IPS-NIHi11 (cell line): ENCODE measurements around the gene CGNL1.

ENCODE experiments used
- DNase-seq: peaks from one replicate; pipeline ENCODE4 v3.0.0; 2012; ENCODE audit warnings: mixed read lengths, low spot score

CGNL1 gene

DNA sequence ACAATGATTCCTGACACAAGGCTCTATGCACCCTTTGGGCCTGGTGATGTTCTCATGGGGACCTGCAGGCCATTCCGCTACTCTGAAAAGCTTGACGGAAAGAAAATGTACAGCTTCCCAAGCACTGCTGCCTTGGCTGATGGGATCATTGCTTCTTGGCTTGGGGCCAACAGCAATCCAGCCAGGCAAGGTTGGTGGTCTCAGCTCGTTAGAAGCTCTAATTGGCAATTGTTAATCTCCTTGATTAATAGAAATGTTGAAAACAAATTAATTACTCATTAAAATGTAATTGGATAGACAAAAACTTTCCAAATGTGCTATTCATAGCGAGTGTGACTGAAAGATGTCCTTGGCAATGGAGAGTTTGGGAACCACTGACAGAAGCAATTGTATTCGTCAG, 199.1 kb downstream of the CGNL1 start:
- DNase-seq, result no peak

DNA sequence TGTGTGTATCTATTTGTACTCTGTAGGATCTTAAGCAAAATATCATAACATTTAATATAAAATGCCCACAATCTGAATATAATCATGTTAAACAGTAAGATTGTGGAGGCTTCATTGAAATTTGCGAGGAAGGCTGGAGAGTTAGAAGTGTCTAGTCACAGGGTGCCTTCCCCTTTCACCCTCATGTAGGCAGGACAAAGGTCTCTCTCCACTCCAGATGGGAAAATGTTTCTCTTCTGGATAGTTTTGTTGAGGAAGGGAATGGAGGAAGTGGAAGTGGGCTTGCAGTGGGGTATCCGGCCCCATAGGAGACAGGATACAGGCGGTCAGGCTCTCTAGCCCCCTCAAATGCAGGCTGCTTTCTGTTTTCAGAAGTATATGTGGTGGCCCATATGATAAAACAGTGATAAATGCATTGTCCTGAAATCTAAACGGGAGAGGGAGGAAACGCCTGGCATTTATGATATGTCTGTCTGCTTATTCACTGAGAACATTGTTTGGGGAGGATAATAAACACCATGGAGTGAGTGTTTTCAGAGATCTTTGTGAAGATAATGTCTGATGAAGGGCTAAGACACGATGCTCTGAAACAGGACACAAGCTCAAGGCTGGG, 202.1 kb downstream of the CGNL1 start:
- no peak for DNase-seq

DNA sequence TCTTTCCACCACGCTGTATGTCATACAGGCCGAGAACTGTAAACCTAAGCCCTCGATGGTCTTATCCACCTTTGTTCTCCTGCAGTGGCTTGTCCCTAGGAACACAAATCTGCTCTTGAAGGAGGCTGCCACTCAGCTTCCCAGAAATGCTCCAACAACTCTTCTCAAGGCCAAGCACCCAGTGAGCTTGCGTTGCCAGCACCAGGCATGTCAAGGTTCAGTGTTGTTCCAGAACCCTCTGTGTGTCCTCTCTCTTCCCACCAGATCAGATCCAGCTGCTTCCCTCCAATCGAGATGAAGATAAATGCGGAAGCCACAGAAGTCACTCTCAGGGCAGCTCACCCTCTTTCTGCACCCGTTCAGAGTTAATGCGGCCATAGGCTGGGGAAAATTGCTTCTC, 204.1 kb downstream of the CGNL1 start:
- DNase-seq, result no peak

DNA sequence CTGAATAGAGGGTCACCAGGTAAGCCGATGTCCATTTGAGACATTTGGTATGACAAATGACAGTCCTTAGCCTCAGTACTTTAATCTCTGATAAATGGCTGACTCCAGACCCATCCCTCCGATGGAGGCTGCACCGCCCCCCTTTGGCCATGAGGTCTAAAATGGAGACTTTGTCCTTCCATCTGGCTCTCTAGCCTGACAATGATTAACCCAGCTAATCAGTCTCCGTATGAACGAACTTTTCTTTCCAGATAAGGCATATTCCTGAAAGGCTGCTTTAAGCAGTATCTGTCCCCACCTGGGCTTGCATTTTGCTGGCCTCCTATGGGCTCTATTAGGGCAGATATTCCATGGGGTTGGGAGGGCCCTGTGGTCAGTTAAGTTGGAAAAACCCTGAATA, 204.6 kb downstream of the CGNL1 start:
- no peak for DNase-seq

DNA sequence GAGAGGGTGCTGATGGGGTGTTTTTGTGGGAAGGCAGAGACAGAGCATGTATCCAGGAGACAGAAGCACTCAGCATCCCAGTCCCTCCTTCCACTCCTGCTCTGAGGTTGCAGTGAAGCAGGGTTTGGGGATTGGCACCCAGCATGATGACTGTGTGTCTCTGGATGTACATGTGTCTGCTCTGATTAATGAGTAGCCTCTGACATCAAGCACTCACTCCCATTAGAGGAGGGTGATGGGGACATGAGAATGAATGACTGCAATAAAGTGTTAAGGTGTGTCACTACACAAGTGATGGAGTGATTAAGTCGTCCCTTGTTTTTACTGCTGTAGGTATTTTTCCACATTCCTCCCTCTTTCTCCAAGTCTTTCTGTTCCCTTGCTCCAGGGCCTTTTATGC, 205.8 kb downstream of the CGNL1 start:
- no peak for DNase-seq

DNA sequence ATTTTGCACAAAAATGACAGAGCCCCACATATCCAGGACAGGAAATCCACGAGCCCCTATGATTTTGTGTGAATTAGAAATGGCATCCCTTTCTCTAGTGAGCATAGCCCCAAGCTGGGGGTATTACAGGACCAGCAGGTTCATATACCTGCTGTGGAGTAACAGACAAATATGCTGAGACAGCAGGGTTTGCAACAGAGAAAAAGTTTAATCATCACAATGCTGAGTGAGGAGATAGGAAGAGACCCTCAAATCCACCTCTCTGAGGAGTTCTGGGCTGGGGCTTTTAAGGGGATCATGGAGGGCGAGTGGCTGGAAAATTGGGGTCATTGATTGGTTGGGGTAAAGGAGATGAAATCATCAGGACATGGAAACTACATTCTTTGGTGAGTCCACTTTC, 207.0 kb downstream of the CGNL1 start:
- no peak for DNase-seq

DNA sequence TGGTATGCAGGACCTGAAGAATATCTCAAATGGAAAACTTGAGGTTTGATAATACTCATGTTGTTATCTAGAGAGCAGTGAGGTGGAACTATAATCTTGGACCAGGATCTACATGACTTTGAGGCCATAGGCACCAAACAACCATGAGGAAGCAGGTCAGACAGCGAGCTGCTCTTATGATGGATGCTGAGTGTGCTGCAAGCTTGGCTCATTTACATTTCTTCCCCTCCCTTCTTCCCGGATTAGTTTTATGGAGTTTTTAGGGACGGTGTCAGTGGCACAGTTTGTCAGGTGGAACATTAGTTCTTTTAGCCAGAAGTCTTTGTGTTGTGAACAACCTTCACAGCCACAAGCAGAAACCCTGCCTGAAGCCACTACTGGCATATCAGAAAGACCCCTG, 207.4 kb downstream of the CGNL1 start:
- no peak for DNase-seq

DNA sequence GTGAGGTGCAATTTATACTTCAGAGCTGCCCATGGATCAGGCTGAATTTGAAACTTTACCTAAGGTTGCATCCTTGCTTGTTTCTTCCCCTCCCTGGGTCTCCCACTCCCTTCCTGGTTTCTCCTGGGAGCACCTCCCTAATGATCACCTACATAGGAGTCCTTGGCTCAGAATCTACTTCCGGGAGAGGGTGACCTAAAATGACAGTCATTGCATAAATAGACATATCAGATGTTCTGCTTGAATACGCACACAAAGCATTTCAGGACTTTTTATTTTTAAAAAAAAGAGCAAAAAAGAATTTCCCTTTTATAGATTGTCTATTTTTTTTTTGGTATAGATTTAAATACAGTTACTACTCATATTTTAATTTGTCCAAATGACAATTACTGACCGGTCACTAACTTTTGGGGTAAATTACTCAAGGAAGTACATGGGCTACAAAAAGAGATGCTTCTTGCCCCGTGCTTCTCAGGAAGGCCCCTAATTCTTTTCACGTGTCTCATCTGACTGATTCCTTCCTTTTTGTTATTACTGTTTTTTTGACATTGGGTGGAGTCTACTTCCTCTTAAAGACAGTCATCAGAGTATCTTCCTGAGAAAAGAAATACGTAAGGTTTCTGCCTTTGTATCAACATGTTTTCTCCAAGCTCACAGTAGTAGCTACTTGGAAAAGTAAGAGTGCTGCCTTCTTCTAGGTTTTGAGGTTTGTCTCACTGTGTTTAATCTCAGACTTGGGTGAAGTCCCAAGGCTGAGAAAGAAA, 210.5 kb downstream of the CGNL1 start:
- DNase-seq, result no peak

DNA sequence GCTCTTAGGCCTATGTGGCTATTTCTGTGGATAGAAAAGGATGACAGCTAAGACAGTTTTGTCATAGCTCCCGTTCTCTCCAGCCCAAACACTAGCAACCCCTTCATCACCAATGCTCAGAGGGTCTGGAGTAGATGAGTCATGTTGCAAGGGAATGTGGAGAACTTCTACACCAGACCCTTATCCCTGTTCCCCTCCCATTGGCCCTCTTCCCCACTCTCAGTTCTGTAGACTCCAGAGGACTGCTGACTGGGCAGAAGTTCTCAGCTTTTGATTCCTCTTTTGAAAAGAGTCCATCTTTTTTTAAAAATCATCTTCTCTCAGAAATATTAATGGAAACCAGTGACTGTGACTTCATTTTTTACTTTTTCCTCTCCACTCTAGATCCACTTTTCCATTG, 213.0 kb downstream of the CGNL1 start:
- no peak for DNase-seq

DNA sequence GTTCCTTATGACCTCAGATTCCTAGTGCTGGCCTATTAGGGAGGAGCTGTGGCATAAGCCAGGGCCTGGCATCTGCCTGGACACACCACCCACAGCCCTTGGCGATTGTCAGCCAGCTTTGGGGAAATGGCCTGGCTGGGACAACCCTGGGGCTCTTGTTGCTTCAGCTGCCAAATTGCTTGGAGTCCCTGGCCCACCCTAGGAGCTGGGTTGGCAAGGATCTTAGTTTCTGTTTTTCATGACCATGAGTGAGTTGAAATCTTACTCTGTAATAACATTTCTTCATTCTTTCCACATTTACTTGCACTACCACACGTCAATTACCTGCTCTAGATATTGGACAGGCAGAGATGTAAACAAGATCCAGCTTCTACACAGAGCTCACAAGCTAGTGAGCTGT, 213.4 kb downstream of the CGNL1 start:
- no peak for DNase-seq

DNA sequence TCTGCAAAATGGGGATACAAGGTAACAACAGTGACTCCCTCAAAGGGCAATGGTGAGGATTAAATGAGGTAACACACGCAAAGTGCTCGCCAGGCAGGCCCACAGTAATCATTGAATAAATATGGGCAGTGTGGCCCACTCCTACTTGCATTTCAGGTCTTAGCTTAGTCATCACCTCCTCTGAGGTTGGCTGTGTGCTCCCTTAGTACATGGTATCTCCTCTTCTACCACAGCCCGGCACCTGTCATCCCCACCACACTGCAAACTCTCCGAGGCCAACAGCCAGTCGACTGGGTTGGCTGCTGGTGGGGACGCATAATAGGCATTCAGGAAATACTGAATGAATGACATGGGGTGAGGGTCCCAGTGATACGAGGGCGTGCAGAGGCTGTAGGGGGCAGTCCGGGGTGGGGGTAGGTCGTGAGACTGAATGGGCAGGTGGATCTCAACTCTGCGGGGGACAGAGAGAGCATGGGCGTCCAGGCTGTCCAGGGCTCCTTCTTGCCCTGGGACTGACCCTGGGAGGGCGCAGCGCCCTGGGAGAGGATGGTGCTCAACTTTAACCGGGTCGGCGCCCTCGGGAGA, 215.0 kb downstream of the CGNL1 start:
- DNase-seq, result no peak

DNA sequence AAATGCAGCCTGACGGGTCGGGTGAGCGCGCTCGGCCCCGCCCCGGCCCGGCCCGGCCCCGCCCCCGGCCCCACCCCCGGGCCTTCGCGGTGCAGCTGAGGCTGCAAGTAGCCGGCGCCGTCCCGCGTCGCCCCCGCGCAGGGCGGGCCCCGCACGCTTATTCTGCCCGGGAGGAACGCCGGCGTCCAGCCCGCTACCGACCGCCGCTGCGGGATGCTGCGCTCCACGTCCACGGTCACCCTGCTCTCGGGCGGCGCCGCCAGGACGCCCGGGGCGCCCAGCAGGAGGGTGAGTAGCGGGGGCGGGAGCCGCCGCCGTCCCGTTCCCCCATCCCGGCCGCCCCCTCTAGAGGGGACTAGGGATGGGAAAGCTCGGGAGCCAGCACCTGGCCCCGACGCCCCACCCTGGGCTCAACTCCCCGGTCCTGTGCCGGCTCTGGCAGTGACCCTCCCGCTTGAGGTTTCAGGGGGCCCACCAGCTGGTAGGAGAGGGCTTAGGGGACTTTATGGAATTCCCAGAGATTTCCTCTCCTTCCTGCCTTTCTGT, 215.6 kb downstream of the CGNL1 start, which contains the start of gene MYZAP:
Gene MYZAP (plus strand): TSS at position 83 of the 546 bp plus-strand sequence. CDS start 131 bp downstream, at position 214.
- DNase-seq, result peak; percentile 96

DNA sequence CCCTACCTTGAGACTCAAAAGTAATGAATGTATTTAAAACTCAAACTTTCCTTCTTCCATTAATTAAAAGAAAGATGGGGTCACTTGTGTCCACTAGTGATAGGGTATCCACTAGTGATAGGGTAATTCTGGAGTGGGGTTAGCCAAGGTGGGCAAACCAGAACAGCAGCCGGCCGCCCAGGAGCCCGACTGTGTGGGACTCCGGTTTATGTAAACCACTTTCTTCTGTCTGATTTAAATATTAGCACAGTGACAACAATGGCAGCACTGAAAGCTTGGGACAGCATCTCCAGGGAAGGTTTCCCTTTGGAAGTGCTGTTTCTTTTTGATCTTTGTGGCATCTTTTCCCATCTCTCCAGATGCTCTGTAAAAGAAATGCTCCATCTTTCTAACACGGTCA, 216.1 kb downstream of the CGNL1 start:
- no peak for DNase-seq

DNA sequence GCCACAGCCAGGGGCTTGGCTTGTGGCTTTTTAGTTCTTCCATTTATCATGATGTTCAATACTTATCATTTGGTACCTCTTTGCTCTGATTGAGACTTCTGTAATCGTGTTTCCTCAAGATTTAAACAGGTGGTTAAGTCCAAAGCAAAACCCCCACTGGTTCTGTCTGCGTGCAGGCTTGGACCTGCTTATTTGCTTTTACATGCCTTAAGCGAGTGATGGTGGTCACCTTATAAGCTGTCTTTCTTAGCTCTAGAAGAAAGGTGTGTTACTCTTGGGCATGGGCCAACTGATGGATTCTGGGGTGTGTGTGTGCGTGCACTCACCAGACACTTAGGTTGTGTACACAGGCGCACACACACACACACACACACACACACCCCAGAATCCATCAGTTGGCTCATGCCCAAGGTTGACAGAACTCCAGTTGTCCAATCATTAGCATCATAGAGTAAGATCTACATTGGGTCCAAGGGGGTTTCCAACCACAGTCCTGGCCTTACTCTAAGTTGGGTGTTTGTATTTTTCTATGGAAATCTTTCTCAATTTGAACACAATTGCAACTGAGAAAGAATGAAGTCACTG, 216.6 kb downstream of the CGNL1 start:
- no peak for DNase-seq

DNA sequence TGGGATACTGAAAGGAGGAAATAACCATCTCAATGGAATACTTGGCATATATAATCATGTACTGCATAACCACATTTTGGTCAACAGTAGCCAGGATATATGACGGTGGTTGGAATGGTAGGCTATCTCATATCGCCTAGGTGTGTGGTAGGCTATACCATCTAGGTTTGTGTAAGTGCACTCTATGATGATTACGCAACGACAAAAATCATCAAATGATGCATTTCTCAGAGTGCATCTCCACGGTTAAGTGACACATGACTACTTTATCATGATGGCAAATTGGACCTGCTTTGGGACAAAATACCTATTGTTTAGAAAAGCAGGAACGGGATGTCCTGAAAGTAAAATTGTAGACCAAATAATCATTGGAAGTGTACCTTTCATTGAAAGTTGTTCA, 218.2 kb downstream of the CGNL1 start:
- DNase-seq, result no peak

DNA sequence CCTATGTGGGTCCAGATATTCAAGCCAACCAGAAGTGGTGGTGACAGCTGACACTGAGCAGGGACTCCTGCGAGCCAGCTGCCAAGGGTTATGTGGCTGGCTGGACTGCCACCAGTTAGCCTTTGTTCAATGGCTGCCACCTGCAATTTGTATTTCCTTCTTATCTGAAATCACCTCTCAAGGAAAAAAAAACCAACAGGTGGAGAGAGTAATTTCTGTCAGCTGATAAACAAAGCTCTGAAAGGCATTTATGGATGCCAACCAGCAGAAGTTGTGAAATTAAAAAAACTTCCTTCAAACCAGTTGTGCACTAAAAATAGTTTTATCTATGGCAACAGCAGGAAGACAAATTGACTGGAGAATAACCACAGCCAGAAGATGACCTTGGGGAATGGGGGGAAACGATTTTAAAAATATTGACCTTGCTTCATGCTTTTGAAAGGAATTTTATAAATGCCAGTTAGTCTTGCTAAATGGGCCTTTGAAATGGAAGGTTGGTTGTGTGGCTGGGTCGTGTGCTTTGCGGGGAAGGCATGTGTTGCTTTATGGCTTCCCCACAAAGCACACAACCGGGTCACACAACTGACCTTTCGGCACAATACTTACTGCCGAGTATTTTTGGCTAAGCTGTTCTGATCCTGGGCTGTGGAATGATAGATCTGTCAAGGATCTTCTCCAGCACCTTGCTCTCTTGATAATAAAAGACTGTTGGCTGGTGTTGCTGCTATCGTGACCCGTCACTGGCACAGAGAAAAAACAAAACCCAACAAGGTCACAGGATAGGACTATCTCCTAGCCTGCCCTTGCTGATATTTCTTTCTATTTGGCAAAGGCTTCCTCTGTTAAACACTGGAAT, 218.9 kb downstream of the CGNL1 start:
- no peak for DNase-seq

DNA sequence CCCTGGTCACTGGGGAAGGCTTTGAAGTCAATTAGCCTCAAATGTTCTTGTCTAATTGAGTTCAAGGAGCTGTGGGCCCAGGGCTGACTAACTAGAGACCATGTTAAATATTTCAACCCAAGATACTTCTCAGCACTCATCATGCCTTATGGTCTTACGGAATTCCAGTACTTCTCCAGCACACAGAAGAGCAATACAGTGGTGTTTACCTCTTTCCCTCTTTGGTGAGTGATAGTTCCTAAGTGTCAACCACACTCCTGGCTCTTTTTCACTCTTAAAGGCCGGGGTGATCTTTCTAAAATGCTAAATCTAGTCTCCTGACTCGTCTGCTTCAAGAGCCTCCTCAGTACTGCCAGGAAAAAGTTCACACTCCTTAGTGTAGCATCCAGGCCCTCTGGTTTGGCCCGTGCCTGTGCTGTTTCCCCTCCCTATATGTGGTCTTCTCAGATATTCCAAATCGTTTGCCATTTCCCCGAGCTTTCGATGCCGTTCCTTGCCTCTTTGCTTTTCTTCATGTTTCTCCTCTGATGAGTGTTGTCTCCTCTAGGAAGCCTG, 220.1 kb downstream of the CGNL1 start:
- no peak for DNase-seq

DNA sequence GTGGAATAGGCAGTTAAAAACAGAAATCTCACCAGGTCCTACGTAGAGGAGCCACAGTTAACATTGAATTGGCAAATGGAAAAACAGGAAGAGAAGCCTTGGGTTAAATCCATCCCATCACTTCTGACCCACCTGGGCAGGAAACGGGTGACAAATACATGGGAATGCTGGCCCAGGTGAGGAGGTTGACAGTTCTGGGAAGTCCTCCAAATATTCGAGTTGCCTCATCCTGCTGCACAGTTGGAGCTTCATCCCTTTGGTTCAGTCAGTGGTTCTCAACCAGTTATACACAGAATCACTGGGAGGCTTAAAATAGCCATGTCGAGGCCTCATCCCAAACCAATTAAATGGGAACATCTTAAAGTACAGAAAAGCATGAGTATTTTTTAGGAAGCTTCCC, 220.7 kb downstream of the CGNL1 start:
- no peak for DNase-seq

DNA sequence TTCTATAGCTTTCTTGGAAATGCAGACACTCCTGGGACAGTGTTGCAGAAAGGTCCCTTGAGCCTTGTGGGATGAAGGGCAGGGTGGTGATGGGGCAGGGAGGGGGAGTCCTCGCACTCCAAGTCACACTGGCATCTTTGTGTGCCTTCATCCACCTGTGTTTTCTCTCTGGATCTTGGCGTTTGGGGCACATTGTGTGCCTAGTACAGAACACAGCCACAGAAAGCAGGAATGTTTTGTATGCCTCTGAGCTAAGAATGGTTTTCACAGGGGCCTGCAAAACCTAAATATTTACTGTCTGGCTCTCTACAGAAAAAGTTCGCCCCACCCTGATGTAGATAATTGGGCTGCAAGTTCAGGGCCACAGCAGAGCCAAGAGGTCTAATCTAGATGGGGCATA, 221.1 kb downstream of the CGNL1 start:
- DNase-seq, result no peak

DNA sequence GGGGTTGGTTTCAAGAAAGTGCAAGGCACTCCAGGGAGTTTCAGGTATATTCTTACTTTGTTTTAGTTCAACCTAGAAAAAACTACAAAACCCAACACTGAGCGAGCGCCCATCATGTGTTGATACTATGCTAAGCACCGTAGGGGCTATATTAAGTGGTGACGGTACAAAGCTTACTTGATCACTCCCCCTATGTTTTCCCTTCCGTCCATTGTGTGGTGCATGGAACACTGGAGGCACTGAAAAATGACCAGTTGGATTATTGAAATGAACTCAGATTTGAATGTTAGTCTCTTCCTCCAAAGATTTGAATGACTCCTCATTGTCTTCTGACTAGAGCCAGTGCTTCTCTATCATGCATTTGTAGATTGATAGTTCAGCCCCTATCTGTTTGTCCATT, 222.0 kb downstream of the CGNL1 start:
- no peak for DNase-seq

DNA sequence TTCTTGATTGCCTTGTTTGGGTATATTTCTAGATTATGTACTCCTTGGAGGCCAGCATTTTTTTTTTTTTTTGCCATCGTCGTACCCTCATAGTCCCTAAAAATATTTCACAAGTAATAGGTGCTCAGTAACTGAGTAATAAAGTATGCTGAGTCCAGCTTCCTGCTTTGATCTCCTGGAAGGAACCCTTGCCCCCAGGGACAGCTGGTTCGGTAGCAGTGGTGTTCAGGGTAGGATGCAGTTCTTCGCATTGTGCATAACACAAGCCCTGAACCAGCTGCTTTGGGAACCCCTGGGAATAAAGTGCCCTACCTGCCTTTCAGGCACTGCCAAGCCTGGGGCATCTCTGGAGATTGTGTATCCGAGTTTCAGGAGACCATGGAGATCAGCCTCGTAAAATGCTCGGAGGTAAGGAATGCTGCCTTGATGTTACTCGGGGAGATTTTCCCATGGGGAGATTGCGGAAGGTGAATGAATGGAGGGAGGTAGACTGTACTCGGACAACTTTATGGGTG, 223.0 kb downstream of the CGNL1 start:
- no peak for DNase-seq
